Stimulated activated CD8-positive, alpha-beta memory T cell treated with anti-CD3 and anti-CD28 coated beads, Interleukin-15, amount 100 ng/mL, for 1 hour (primary cell): Measurements from ENCODE around the gene LY9.

Source experiments
- DNase-seq: peaks from one replicate; pipeline ENCODE4 v3.0.0-alpha.2; 2020; ENCODE audit warnings: low read depth

The LY9 gene

GRCh38 chr1:160801836-160802580, 6.0 kb downstream of the LY9 start:
- no peak for DNase-seq

GRCh38 chr1:160806109-160806665, 10.2 kb downstream of the LY9 start:
- no peak for DNase-seq

GRCh38 chr1:160806784-160807183, 10.8 kb downstream of the LY9 start:
- no peak for DNase-seq

- no peak for DNase-seq
Observed at GRCh38 chr1:160807247-160807646, 11.3 kb downstream of the LY9 start.

- DNase-seq, result no peak
Observed at GRCh38 chr1:160807738-160808137, 11.8 kb downstream of the LY9 start.

- DNase-seq, result no peak
Observed at GRCh38 chr1:160808289-160808688, 12.3 kb downstream of the LY9 start.

GRCh38 chr1:160810486-160810885, 14.5 kb downstream of the LY9 start:
- DNase-seq, result no peak

- DNase-seq, result no peak
Observed at GRCh38 chr1:160811147-160811546, 15.2 kb downstream of the LY9 start.

GRCh38 chr1:160813215-160813614, 17.2 kb downstream of the LY9 start:
- no peak for DNase-seq

- DNase-seq, result no peak
Observed at GRCh38 chr1:160814316-160814715, 18.3 kb downstream of the LY9 start.

- DNase-seq, result no peak
Observed at GRCh38 chr1:160814856-160815255, 18.9 kb downstream of the LY9 start.

- no peak for DNase-seq
Observed at GRCh38 chr1:160818207-160818937, 22.4 kb downstream of the LY9 start.

- no peak for DNase-seq
Observed at GRCh38 chr1:160819186-160819585, 23.2 kb downstream of the LY9 start.

- no peak for DNase-seq
Observed at GRCh38 chr1:160821627-160822026, 25.7 kb downstream of the LY9 start.

GRCh38 chr1:160823296-160823695, 27.3 kb downstream of the LY9 start:
- no peak for DNase-seq

- no peak for DNase-seq
Observed at GRCh38 chr1:160826546-160826945, 30.6 kb downstream of the LY9 start.

GRCh38 chr1:160827418-160827817, 31.4 kb downstream of the LY9 start:
- no peak for DNase-seq

GRCh38 chr1:160829766-160830165, 33.8 kb downstream of the LY9 start:
- no peak for DNase-seq

- peak; percentile 70 for DNase-seq
Observed at GRCh38 chr1:160830321-160831153, 34.6 kb downstream of the LY9 start.

GRCh38 chr1:160834945-160835565, 39.1 kb downstream of the LY9 start:
- no peak for DNase-seq

- DNase-seq, result no peak
Observed at GRCh38 chr1:160835751-160836150, 39.8 kb downstream of the LY9 start.

- DNase-seq, result no peak
Observed at GRCh38 chr1:160836561-160836960, 40.6 kb downstream of the LY9 start.
